Amniotic epithelial cell (primary cell): ENCODE results near the gene ATP5MG.

Experiments
- DNase-seq: peaks from one replicate; pipeline ENCODE4 v3.0.0-alpha.2; 2010; ENCODE audit warnings: low read depth

Gene ATP5MG

GRCh38 chr11:118441770-118442275 is 40.4 kb downstream of the ATP5MG start:
- DNase-seq = no peak

GRCh38 chr11:118442301-118442700 is 40.9 kb downstream of the ATP5MG start:
- no peak for DNase-seq

GRCh38 chr11:118442908-118443589 is 41.6 kb downstream of the ATP5MG start:
- DNase-seq = no peak

GRCh38 chr11:118443590-118444218 is 42.3 kb downstream of the ATP5MG start:
- no peak for DNase-seq

GRCh38 chr11:118447423-118447822 is 46.0 kb downstream of the ATP5MG start:
- no peak for DNase-seq

- peak; percentile 30 for DNase-seq
These were observed 46.9 kb downstream of the ATP5MG start for GRCh38 chr11:118448294-118448693.

GRCh38 chr11:118449316-118449918 is 48.0 kb downstream of the ATP5MG start:
- DNase-seq = no peak

GRCh38 chr11:118450451-118450850 is 49.0 kb downstream of the ATP5MG start:
- no peak for DNase-seq
